ENCODE results near the gene NUDT5.
A peak's percentile ranks its signal among the peaks of the same experiment; 100 is the strongest.

The NUDT5 gene

GRCh38 chr10:12195281-12195602 lies 449 bp downstream of the NUDT5 start:
- H3K9me3 ChIP-seq (ENCODE audit: control insufficient read depth, insufficient read depth, low read length), result no peaks in the 10 kb centered on the region
- no peak for TF ChIP-seq CTCF (IDR thresholded peaks at IDR 0.05; ENCODE audit: low read depth, low read length, poor library complexity, severe bottlenecking)
- no peak for TF ChIP-seq EZH2phosphoT487 (IDR thresholded peaks at IDR 0.05; ENCODE audit: borderline replicate concordance, low read length)
- H3K27ac ChIP-seq (ENCODE audit: low read depth, low read length), result peak overlapping the region; percentile 90
- H4K20me1 ChIP-seq (ENCODE audit: control insufficient read depth, insufficient read depth, low read depth, low read length), result peaks cover 5% of the 10 kb centered on the region; the same call in 1 of the 2 replicates
- H3K79me2 ChIP-seq (ENCODE audit: control insufficient read depth, low read length), result peaks cover 97% of the 10 kb centered on the region
- peaks cover 32% of the 10 kb centered on the region for H3K4me1 ChIP-seq (ENCODE audit: control insufficient read depth, low read length)
- H3K4me2 ChIP-seq (ENCODE audit: low read length), result peak overlapping the region; percentile 89
- peaks cover 54% of the 10 kb centered on the region for H3K36me3 ChIP-seq (ENCODE audit: control insufficient read depth, low read length)
- H3F3A ChIP-seq (ENCODE audit: control insufficient read depth, insufficient read depth), result no peaks in the 10 kb centered on the region; the same call in 1 of the 2 replicates
- no peaks in the 10 kb centered on the region for H3K9me2 ChIP-seq (replicated peaks; ENCODE audit: control insufficient read depth, low read length)
- H3K27me3 ChIP-seq (ENCODE audit: control insufficient read depth, low read length), result no peaks in the 10 kb centered on the region
- H3K4me3 ChIP-seq (ENCODE audit: low read length), result peak overlapping the region; percentile 100

GRCh38 chr10:12194752-12195271 lies 879 bp downstream of the NUDT5 start:
- Histone ChIP-seq H3K9me3 (ENCODE audit: control insufficient read depth, insufficient read depth, low read length) (no peaks in the 10 kb centered on the region), H3K9me2 (replicated peaks; ENCODE audit: control insufficient read depth, low read length) (no peaks in the 10 kb centered on the region), H3K4me1 (ENCODE audit: control insufficient read depth, low read length) (peaks cover 32% of the 10 kb centered on the region), H3K27me3 (ENCODE audit: control insufficient read depth, low read length) (no peaks in the 10 kb centered on the region), H3F3A (ENCODE audit: control insufficient read depth, insufficient read depth) (no peaks in the 10 kb centered on the region; the same call in 1 of the 2 replicates), H3K79me2 (ENCODE audit: control insufficient read depth, low read length) (peaks cover 99% of the 10 kb centered on the region), H3K36me3 (ENCODE audit: control insufficient read depth, low read length) (peaks cover 54% of the 10 kb centered on the region), H4K20me1 (ENCODE audit: control insufficient read depth, insufficient read depth, low read depth, low read length) (peaks cover 5% of the 10 kb centered on the region; the same call in 1 of the 2 replicates), H3K4me2 (ENCODE audit: low read length) (peak overlapping the region; percentile 89), H3K4me3 (ENCODE audit: low read length) (peak overlapping the region; percentile 100), H3K27ac (ENCODE audit: low read depth, low read length) (peak overlapping the region; percentile 90)
- no peak for TF ChIP-seq CTCF (IDR thresholded peaks at IDR 0.05; ENCODE audit: low read depth, low read length, poor library complexity, severe bottlenecking)

DNA sequence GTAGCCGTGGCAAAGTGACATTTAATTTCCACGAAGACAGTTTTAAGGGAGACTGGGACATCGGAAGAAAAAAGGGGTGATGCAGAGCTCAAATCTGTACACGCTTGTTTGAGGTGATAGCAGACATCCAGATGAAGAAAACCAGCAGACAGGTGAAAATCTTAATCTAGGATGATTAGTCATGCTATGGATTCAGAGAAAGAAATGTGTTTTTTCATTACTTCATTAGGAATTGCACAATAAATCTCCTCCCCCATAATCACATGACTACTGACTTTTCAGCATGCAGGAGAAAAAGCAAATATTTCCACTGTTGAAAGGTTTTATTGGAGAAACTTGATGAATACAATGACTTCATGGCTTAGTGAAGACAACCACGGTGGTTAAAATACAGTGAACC lies 2.5 kb downstream of the NUDT5 start:
- no peak for TF ChIP-seq CTCF (IDR thresholded peaks at IDR 0.05; ENCODE audit: low read depth, low read length, poor library complexity, severe bottlenecking)
- no peak for TF ChIP-seq EZH2phosphoT487 (IDR thresholded peaks at IDR 0.05; ENCODE audit: borderline replicate concordance, low read length)
- no peaks in the 10 kb centered on the region for H3K9me2 ChIP-seq (replicated peaks; ENCODE audit: control insufficient read depth, low read length)
- H4K20me1 ChIP-seq (ENCODE audit: control insufficient read depth, insufficient read depth, low read depth, low read length), result peaks cover 5% of the 10 kb centered on the region; the same call in 1 of the 2 replicates
- no peaks in the 10 kb centered on the region for H3K27me3 ChIP-seq (ENCODE audit: control insufficient read depth, low read length)
- H3K9me3 ChIP-seq (ENCODE audit: control insufficient read depth, insufficient read depth, low read length), result no peaks in the 10 kb centered on the region
- H3K4me2 ChIP-seq (ENCODE audit: low read length), result no peak overlapping the region
- H3K4me3 ChIP-seq (ENCODE audit: low read length), result no peak overlapping the region
- H3F3A ChIP-seq (ENCODE audit: control insufficient read depth, insufficient read depth), result no peaks in the 10 kb centered on the region; the same call in 1 of the 2 replicates
- H3K79me2 ChIP-seq (ENCODE audit: control insufficient read depth, low read length), result peaks cover 99% of the 10 kb centered on the region
- peaks cover 22% of the 10 kb centered on the region for H3K4me1 ChIP-seq (ENCODE audit: control insufficient read depth, low read length)
- H3K27ac ChIP-seq (ENCODE audit: low read depth, low read length), result no peak overlapping the region
- H3K36me3 ChIP-seq (ENCODE audit: control insufficient read depth, low read length), result peaks cover 43% of the 10 kb centered on the region
